DMS53 (cell line): ENCODE data around the gene DSC3.
A peak's percentile ranks its signal among the peaks of the same experiment; 100 is the strongest.
"Not testable (repeated sequence)": the region's sequence is repeated elsewhere in the genome, so short reads cannot be mapped to it uniquely, and the experiment has no call there.

ENCODE experiments used
- DNase-seq: peaks from one replicate; lab custom pipeline; 2025; lab: John Stamatoyannopoulos, UW

The DSC3 gene

DNA sequence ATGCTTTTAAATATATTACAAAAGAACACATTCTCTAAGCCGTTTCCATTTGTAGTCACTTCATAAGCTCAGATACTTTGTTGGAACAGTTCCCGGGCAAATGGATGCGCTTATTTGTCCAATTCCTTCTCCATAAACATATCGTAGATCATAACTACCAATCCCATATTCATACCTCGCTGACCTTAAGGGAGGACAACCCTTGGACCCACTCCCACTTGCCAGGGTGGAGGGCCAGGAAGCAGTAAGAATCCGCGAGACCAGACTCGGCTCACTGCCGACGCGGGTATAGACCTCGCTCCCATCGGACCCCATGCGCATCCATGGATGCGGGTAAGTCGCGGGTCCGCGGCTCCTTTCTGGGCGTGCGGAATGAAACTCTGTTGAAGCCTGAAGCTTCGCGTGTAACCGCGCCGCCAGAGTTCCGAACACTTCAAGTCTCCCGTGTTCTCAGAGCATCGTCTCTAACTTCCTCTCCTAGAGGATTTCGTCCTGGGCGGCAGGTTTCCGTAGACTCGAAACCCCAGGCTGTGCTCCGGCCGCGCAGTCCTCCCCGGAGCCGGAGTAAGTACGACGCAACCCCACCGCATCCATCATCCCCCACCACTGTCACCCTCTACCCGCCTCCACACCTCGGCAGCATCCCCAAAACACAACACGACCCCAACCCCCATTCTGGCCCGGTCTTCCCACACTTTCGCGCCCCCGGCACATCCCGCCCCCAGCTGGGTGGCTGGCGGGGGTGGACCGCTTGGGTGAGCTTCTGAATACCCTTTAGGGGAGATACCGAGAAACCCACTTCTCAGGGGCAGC lies 1.1 kb downstream of the DSC3 start:
- DNase-seq, result peak; percentile 3

- no peak for DNase-seq
Measured at GRCh38 chr18:31040686-31041270, 1.8 kb downstream of the DSC3 start.

GRCh38 chr18:31039426-31039825 lies 3.1 kb downstream of the DSC3 start:
- no peak for DNase-seq

DNA sequence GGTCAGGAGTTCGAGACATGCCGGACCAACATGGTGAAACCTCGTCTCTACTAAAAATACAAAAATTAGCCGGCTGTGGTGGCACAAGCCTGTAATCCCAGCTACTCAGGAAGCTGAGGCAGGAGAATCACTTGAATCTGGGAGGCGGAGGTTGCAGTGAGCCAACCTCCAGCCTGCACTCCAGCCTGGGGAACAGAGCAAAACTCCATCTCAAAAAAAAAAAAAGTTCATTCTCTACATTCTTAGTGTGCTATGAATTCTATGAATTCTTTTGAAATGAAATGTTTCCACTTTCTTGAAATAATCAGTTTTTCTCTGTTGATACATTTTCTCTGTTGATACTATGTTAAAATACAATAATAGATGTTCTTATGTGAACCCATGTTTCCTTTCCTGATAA lies 4.9 kb downstream of the DSC3 start:
- DNase-seq, result not testable (repeated sequence)

GRCh38 chr18:31034541-31034940 lies 8.0 kb downstream of the DSC3 start:
- no peak for DNase-seq

DNA sequence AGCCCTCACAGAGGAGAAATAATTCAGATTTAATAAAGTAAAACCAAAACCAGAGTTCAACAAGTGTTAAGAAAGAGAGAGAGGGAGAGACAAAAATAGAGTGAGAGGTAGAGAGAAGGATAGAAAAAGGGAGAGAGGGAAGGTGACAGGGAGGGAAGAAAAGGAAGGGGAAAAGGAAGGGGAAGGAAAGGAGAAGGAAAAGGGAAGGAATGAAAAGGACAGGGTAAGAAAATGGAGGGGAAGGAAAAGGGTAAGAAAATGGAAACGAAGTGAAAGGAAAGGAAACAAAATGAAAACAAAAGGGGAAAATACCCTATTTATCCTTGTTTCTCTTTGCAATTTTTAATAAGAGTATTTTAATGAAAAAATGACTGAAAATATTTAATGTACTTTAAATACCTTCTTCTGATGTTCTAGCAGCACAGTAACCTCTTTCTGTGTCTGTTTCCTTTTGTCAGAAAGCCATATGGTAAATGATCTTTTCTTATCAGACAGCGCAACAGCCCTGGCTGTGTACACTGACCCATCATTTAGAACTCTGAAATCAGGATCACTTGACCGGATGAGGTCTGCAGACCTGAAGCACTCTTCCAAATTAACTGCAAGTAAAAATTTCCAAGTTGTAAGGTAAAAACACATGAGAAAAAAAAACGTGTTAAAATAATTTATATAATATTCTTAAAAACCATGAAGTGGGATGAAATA lies 11.8 kb downstream of the DSC3 start:
- no peak for DNase-seq

DNA sequence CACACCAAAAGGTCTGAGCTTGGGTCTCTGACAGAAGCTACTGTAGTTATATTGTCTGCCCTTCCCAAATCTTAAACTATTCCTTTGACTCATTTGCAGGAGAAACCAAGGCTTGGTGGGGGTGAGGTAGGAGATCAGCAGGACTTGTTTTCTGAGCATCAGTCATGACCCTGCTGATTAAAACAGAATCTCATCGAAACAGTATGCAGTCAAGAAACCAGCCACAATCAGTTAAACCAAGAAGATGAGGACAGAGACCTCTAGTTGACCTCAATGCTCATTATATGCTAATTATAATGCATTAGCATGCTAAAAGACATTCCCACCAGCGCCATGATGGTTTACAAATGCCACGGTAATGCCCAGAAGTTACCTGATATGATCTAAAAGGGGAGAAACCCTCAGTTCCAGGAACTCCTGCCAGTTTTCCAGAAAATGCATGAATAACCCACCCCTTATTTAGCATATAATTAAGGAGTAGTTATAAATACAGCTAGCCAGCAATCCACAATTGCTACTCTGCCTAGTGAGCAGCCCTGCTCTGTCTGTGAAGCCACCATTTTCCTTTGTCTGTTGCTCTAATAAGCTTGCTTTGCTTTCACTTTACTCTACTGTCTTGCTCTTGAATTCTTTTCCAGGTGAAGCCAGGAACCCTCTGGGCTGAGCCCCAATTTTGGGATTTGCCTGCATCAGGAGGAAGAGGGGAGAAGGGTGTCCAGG lies 26.7 kb downstream of the DSC3 start:
- DNase-seq, result no peak

DNA sequence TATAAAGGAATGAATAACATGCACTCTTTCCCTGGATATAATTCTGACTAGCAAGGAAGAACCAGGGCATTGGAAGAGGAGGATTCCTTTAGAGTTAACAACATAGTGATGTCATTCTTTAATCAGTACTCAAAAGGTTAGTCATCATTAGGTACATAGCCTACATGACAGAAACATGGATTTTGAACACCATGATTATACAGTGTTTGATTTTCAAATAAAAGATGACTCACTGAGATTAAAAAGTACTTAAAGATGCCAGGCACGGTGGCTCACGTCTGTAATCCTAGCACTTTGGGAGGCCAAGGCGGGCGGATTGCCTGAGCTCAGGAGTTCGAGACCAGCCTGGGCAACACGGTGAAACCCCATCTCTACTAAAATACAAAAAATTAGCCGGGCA lies 31.1 kb downstream of the DSC3 start:
- peak; percentile 91 for DNase-seq

DNA sequence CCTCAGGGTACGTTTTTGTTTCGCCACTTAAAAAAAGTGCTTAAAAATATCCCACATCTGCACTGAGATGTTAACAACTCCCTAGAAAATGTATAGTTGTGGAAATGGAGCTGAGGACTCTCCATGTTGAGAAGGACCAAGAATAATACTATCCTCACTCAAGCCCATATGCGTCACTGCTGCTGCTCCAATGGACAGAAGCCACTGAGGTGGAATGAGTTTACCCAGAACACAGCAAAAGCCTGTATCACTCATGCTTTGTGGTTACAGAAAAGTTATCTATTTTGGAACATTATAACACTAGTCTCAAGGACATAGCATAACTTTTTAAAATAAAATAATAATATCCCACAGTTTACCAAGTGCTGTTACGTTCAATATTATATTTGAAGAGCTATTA lies 31.9 kb downstream of the DSC3 start:
- DNase-seq, result no peak

- DNase-seq, result no peak
Measured at GRCh38 chr18:30999887-31000628, 42.5 kb downstream of the DSC3 start.

DNA sequence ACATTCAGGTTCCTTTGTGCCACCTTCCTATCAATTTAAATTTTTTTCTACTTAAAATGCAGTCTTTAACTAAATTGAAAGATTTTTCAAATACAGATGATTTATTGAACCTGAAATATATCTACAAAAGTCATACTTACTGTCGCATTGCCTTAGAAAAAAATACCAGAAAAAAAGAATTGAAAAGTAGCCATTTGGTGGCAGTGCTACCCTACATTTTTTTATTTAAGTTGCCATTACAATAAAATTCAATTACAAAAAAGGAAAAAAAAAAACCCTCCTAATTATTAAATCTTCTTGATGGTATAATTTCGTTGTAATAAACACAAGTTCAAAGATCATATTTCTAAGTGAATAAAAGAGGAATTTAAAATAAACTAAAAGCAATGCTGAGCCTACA lies 43.4 kb downstream of the DSC3 start:
- DNase-seq, result peak; percentile 27

DNA sequence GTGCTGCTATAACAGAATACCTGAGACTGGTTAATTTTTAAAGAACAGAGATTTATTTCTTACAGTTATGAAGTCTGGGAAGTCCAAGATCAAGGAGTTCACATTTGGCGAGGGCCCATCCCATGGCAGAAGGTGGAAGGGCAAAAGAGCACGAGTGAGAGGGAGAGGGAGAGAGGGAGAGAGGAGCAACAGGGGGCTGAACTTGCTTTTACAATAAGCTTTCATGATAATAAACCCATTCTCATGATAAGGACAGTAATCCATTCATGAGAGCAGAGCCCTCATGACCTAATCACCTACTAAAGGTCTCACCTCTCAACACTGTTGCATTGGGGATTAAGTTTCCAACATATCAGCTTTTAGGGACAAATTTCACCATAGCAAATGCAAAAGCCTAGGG lies 45.3 kb downstream of the DSC3 start:
- DNase-seq, result no peak

DNA sequence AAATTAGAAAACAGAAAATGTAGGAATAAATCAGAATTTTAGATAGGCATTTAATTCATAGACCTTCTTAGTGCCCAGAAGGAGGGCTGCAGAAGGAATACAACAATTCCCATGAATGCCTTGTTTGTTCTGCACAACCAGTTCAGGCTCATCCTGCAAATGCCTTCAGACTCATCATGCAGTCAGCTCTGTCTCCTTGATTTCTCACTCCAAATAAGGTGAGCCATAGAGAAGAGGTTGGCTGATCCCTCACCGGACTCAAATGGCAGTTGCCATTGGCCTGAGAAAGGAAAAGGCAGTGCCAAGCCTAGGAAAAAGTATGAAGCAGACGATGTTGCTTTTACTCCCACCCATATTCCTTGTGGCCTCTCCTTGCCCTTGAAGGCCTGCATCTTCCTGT lies 50.3 kb downstream of the DSC3 start:
- DNase-seq, result no peak

GRCh38 chr18:30991397-30991796 lies 51.1 kb downstream of the DSC3 start:
- DNase-seq, result no peak

DNA sequence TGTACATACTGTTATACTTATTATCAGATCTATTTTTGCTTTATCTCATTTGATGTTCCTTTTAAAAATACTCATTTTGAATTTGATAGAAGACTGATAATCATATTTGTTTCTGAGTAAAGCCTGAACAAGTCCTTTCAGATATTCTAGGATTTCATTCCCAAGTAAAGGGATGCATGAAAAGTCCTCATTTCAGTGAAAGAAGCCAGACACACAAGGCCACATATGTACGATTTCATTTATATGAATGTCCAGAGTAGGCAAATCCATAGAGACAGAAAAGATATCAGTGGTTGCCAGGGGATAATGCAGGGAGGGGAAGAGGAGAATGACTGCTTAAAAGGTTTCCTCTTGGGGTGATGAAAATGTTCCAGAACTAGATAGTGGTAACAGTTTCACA lies 53.4 kb downstream of the DSC3 start:
- no peak for DNase-seq

DNA sequence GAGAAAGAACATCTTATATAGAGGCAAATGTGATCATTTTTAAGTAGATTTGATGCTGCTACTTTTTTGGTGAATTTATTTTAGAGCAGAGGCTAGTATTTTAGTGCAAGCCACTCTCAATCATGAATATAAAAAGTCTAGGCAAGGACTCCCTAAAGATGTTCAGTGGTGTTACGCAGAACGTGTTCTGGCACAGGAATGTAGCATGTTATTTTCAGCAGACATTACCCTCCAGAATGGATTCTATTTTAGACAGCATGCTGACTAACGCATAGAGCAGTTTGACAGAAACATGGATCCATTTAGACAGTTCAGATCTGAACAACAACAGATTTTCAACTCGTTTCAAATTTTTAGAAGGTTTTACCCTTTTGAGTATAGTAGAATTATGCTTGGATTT lies 54.1 kb downstream of the DSC3 start:
- DNase-seq, result no peak

DNA sequence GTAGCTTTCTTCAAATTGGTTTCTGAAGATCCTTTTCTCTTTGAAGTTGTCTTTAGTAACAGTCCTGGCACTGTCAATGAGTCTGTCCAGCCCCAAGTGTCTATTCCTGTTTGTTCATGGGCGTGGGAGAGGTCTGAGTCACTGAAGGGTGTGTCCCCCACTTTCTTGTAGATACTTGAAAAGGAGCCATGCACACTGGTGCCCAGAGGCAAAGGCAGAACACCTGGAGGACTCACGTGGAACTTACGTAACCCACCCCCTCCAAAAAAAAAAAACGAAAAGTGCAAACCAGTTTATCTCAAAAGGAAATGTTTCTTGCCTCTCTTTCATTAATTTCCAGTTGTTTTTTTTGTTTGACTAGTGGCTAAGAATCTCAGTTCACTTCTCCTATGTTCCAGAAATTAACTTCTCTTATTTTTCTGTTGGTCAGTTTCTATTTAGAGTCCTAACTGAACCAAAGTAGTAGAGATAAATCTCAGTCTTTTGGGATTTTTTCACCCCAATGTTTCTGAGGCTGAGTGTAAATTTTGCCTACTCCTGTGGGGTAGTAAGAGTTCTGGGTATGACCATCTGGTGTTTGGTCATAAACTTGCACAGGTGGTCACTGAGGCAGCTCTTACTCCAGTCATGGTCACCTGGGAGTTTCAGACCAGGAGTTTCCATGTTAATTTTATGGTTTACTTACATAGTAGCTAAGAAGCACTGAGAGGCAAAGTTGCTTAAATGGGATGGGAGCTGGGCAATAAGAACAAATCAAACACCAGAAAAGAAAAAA lies 54.9 kb downstream of the DSC3 start:
- peak; percentile 18 for DNase-seq

DNA sequence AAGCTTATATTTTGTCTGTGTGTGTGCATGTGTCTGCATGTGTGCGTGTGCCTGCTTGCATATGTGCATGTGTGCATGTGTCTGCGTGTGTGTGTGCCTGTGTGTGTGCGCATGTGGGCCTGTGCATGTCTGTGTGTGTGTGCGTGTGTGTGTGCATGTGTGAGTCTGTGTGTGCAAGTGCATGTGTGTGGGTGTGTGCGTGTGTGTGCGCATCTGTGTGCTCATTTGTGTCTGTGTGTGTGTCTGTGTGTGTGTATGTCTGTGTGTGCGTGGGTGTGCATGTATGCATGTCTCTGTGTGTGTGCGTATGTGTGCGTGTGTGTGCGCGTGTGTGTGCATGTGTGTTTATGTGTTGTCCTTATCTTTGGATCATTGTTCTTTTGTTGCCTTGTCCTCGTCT lies 56.8 kb downstream of the DSC3 start:
- no peak for DNase-seq

DNA sequence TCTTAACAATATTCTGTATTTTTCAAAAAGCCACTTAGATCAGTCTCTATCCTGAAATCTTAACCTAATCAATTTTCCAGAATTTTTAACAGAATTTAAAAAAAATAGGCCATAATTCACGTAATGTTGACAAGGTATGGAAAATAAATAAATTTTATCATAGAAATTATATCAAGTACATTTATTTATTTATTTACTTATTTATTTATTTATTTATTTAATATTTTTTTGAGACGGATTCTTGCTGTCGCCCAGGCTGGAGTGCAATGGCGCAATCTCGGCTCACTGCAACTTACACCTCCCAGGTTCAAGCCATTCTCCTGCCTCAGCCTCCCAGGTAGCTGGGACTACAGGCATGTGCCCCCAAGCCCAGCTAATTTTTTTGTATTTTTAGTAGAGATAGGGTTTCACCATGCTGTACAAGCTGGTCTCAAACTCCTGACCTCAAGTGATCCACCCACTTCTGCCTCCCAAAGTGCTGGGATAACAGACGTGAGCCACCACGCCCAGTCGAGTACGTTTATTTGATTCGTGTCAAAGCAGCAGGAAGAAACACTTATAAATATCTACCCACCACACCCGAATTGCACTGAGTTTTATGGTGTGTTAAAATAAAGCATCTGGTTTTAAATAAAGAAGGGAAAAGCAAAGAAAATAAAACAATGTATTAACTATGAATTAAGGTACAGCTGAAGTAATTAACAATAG lies 60.1 kb downstream of the DSC3 start:
- no peak for DNase-seq

DNA sequence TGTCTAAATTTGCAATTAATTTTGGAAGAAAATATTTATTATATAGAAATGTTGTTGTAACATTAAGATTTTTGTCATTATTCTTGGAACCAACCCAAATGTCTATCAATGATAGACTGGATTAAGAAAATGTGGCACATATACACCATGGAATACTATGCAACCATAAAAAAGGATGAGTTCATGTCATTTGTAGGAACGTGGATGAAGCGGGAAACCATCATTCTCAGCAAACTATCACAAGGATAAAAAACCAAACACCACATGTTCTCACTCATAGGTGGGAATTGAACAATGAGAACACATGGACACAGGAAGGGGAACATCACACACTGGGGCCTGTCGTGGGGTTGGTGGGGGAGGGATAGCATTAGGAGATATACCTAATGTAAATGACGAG lies 64.5 kb downstream of the DSC3 start:
- DNase-seq, result not testable (repeated sequence)
